Measurements from ENCODE around the gene RYR3. TPM values are rescaled to one million over a fixed set of nuclear protein-coding genes. Genes with fewer than 3 reads are reported as not detected.

The RYR3 gene
- total RNA-seq, 2 experiments from 2014 or later = not detected

- intact Hi-C loops (cut with micrococcal nuclease) = no loop called here
- Mint-ChIP-seq H3K36me3 (ENCODE audit: low read depth) (no peaks in the 10 kb centered on the region), H3K9me3 (no peaks in the 10 kb centered on the region), H3K4me1 (ENCODE audit: low read depth) (no peaks in the 10 kb centered on the region), H3K4me3 (no peak overlapping the region), H3K27ac (no peak overlapping the region), H3K27me3 (ENCODE audit: low read depth) (peaks cover 6% of the 10 kb centered on the region)
- no peak for DNase-seq
- CTCF ChIA-PET = no interaction called here
Measured at GRCh38 chr15:33508703-33509102, 197.9 kb downstream of the RYR3 start.

DNA sequence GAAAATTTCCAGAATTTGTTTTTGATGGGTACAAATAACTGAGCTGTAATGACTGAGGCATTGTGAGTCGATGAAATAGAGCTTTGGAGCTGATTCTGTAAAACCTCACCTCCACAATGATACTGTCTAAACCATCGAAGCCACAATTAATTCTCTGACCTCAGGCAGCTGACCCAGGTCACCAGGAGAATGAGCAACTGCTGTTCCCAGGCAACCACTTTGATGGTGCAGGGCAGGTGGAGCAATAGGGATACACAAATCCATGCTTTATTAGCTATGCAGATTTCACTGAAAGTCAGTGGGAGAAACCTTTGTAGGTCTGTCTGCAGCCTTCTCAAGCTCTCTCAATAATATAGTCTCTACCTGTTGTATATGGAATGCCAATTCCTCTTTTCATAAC is 204.4 kb downstream of the RYR3 start:
- CTCF ChIA-PET = interaction anchor here (0.6 to 1.0 kb wide), 3 partner anchors 186 to 370 kb away, joined by 3 to 5 read pairs (median 5); no protein-coding TSS in a partner anchor
- no peak for DNase-seq
- H3K4me1 Mint-ChIP-seq (ENCODE audit: low read depth) = no peaks in the 10 kb centered on the region
- H3K9me3 Mint-ChIP-seq = no peaks in the 10 kb centered on the region
- intact Hi-C loops (cut with micrococcal nuclease) = no loop called here
- no peaks in the 10 kb centered on the region for H3K36me3 Mint-ChIP-seq (ENCODE audit: low read depth)
- no peak overlapping the region for H3K27ac Mint-ChIP-seq
- no peak overlapping the region for H3K4me3 Mint-ChIP-seq
- H3K27me3 Mint-ChIP-seq (ENCODE audit: low read depth) = peaks cover 10% of the 10 kb centered on the region

DNA sequence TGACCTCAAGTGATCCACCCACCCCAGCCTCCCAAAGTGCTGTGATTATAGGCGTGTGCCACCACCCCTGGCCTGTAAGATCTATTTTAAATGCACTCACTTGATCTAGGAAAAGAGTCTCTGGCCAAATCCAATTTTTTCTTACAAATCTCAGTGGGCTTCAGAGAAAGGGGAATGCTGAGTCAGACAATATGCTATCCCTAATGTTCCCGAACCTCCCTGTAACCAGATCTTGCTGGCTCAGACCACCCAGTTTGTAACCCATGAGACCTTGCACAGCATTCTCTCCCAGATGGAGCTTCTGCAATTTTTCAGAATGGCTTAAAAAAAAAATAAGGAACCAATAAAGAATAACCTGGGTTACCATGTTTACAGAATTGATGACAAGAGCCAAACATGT is 205.8 kb downstream of the RYR3 start:
- no peaks in the 10 kb centered on the region for H3K9me3 Mint-ChIP-seq
- H3K4me3 Mint-ChIP-seq = no peak overlapping the region
- CTCF ChIA-PET = no interaction called here
- no peak overlapping the region for H3K27ac Mint-ChIP-seq
- no peaks in the 10 kb centered on the region for H3K36me3 Mint-ChIP-seq (ENCODE audit: low read depth)
- DNase-seq = no peak
- intact Hi-C loops (cut with micrococcal nuclease) = no loop called here
- H3K27me3 Mint-ChIP-seq (ENCODE audit: low read depth) = peaks cover 10% of the 10 kb centered on the region
- no peaks in the 10 kb centered on the region for H3K4me1 Mint-ChIP-seq (ENCODE audit: low read depth)

- no peak overlapping the region for H3K4me3 Mint-ChIP-seq
- CTCF ChIA-PET = no interaction called here
- peaks cover 10% of the 10 kb centered on the region for H3K27me3 Mint-ChIP-seq (ENCODE audit: low read depth)
- intact Hi-C loops (cut with micrococcal nuclease) = no loop called here
- no peaks in the 10 kb centered on the region for H3K36me3 Mint-ChIP-seq (ENCODE audit: low read depth)
- H3K9me3 Mint-ChIP-seq = no peaks in the 10 kb centered on the region
- no peak for DNase-seq
- no peak overlapping the region for H3K27ac Mint-ChIP-seq
- no peaks in the 10 kb centered on the region for H3K4me1 Mint-ChIP-seq (ENCODE audit: low read depth)
Measured at GRCh38 chr15:33517944-33518343, 207.2 kb downstream of the RYR3 start.

- H3K36me3 Mint-ChIP-seq (ENCODE audit: low read depth) = no peaks in the 10 kb centered on the region
- intact Hi-C loops (cut with micrococcal nuclease) = no loop called here
- peaks cover 10% of the 10 kb centered on the region for H3K27me3 Mint-ChIP-seq (ENCODE audit: low read depth)
- CTCF ChIA-PET = no interaction called here
- no peaks in the 10 kb centered on the region for H3K9me3 Mint-ChIP-seq
- no peaks in the 10 kb centered on the region for H3K4me1 Mint-ChIP-seq (ENCODE audit: low read depth)
- no peak overlapping the region for H3K27ac Mint-ChIP-seq
- no peak overlapping the region for H3K4me3 Mint-ChIP-seq
- no peak for DNase-seq
Measured at GRCh38 chr15:33518421-33518820, 207.7 kb downstream of the RYR3 start.

- H3K27me3 Mint-ChIP-seq (ENCODE audit: low read depth) = peaks cover 2% of the 10 kb centered on the region
- no peak overlapping the region for H3K4me3 Mint-ChIP-seq
- intact Hi-C loops (cut with micrococcal nuclease) = no loop called here
- H3K36me3 Mint-ChIP-seq (ENCODE audit: low read depth) = no peaks in the 10 kb centered on the region
- no peak overlapping the region for H3K27ac Mint-ChIP-seq
- H3K4me1 Mint-ChIP-seq (ENCODE audit: low read depth) = no peaks in the 10 kb centered on the region
- no peaks in the 10 kb centered on the region for H3K9me3 Mint-ChIP-seq
- CTCF ChIA-PET = no interaction called here
- no peak for DNase-seq
Measured at GRCh38 chr15:33524274-33524673, 213.5 kb downstream of the RYR3 start.

GRCh38 chr15:33526532-33526931 is 215.8 kb downstream of the RYR3 start:
- Mint-ChIP-seq H3K36me3 (ENCODE audit: low read depth) (no peaks in the 10 kb centered on the region), H3K27me3 (ENCODE audit: low read depth) (peaks cover 2% of the 10 kb centered on the region), H3K4me3 (no peak overlapping the region), H3K27ac (no peak overlapping the region), H3K9me3 (no peaks in the 10 kb centered on the region), H3K4me1 (ENCODE audit: low read depth) (no peaks in the 10 kb centered on the region)
- intact Hi-C loops (cut with micrococcal nuclease) = no loop called here
- DNase-seq = no peak
- CTCF ChIA-PET = no interaction called here

DNA sequence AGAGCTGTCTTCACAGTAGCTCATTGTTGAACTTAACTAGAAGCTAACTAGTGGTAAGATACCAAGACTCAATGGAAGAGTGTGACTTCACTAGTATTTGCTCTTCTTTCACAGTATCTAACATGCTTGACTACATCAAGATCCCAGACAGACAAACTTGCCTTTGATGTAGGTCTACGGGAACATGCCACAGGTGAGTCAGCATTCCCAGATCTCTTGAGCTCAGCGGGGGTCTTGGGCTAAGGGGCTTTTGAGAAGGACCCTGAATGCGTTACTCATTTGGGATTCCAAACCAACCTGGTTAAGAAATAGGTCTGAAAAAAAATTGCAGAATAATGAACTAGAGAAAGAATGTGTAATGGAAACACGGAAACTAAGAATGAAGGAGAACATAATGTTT is 222.4 kb downstream of the RYR3 start:
- H3K4me3 Mint-ChIP-seq = no peak overlapping the region
- H3K27ac Mint-ChIP-seq = no peak overlapping the region
- intact Hi-C loops (cut with micrococcal nuclease) = no loop called here

DNA sequence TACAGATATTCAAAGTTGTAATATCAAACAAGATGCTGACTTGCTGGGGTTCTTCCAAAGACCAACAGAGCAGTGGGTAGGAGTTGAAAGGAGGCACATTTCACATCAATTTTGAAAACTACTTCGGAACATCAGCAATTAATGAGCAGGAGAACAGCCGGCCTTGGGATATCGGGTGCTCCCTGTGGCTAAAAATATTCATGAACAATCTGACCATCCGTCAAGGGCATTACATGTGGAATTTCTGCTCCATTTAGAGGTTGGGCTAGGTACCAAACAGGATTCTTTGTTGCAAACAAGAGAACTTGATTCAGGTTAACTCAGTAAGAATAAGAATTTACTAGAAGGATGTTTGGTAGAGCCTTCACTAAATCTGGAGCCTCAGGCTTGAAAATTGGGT is 223.9 kb downstream of the RYR3 start:
- Mint-ChIP-seq H3K27ac (no peak overlapping the region), H3K4me3 (no peak overlapping the region), H3K9me3 (no peaks in the 10 kb centered on the region), H3K4me1 (ENCODE audit: low read depth) (no peaks in the 10 kb centered on the region), H3K27me3 (ENCODE audit: low read depth) (peaks cover 2% of the 10 kb centered on the region), H3K36me3 (ENCODE audit: low read depth) (no peaks in the 10 kb centered on the region)
- intact Hi-C loops (cut with micrococcal nuclease) = no loop called here
- no peak for DNase-seq
- CTCF ChIA-PET = no interaction called here

More for the DNA sequence above, 222.4 kb downstream of the RYR3 start:
- no peak for DNase-seq
- H3K4me1 Mint-ChIP-seq (ENCODE audit: low read depth) = no peaks in the 10 kb centered on the region
- H3K36me3 Mint-ChIP-seq (ENCODE audit: low read depth) = no peaks in the 10 kb centered on the region
- no peaks in the 10 kb centered on the region for H3K9me3 Mint-ChIP-seq
- H3K27me3 Mint-ChIP-seq (ENCODE audit: low read depth) = peaks cover 2% of the 10 kb centered on the region
- CTCF ChIA-PET = no interaction called here

DNA sequence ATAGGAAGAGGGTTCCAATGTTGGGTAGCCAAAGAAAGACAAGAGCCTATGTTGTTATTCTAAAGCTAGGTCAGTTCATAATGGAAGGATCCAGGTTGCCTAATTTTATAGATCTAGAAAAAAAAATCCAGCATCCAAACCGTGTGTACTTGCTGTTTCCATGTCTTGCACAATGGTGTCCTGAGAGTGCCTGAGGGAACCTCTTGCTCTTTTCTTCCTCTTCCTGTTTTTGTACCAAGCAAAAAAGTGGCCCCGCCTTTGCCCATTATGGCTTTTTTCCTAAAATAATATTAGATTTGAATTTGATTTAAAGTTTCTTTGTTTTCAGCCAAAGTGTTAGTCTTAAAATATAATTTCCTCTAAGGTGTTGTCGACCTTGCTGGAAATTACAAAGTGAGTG is 224.4 kb downstream of the RYR3 start:
- Mint-ChIP-seq H3K36me3 (ENCODE audit: low read depth) (no peaks in the 10 kb centered on the region), H3K4me3 (no peak overlapping the region), H3K27me3 (ENCODE audit: low read depth) (peaks cover 2% of the 10 kb centered on the region), H3K4me1 (ENCODE audit: low read depth) (no peaks in the 10 kb centered on the region), H3K9me3 (no peaks in the 10 kb centered on the region), H3K27ac (no peak overlapping the region)
- CTCF ChIA-PET = interaction anchor here (1.1 kb wide), 1 partner anchor 91 kb away, joined by 3 read pairs; no protein-coding TSS in a partner anchor
- DNase-seq = no peak
- intact Hi-C loops (cut with micrococcal nuclease) = no loop called here

GRCh38 chr15:33539825-33540573 is 229.2 kb downstream of the RYR3 start:
- H3K27ac Mint-ChIP-seq = no peak overlapping the region
- H3K27me3 Mint-ChIP-seq (ENCODE audit: low read depth) = peaks cover 2% of the 10 kb centered on the region
- intact Hi-C loops (cut with micrococcal nuclease) = no loop called here
- no peaks in the 10 kb centered on the region for H3K4me1 Mint-ChIP-seq (ENCODE audit: low read depth)
- no peaks in the 10 kb centered on the region for H3K9me3 Mint-ChIP-seq
- DNase-seq = no peak
- no peak overlapping the region for H3K4me3 Mint-ChIP-seq
- CTCF ChIA-PET = no interaction called here
- no peaks in the 10 kb centered on the region for H3K36me3 Mint-ChIP-seq (ENCODE audit: low read depth)

GRCh38 chr15:33543957-33544356 is 233.2 kb downstream of the RYR3 start:
- Mint-ChIP-seq H3K27me3 (ENCODE audit: low read depth) (peaks cover 2% of the 10 kb centered on the region), H3K9me3 (no peaks in the 10 kb centered on the region), H3K27ac (no peak overlapping the region), H3K4me3 (no peak overlapping the region), H3K36me3 (ENCODE audit: low read depth) (no peaks in the 10 kb centered on the region), H3K4me1 (ENCODE audit: low read depth) (no peaks in the 10 kb centered on the region)
- no peak for DNase-seq
- intact Hi-C loops (cut with micrococcal nuclease) = no loop called here
- CTCF ChIA-PET = no interaction called here

DNA sequence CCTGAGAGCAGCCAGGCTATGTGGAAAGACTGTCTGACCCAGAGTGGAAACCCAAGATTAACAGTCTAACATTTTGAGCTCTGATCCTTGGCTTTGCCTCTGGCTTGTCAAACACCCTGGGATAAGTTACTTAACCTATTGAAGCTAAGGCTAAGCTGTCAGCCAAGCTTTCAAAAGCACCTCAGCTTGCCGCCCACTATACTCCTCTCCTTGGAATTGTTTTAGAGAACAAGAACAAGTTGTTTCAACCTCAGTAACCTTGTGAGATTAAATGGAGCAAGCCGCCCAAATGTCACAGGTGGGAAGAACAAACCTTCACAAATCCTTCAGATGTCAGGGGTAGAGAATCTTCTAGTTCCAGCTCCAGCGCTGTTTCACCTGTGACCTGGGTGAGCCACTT is 235.1 kb downstream of the RYR3 start:
- H3K36me3 Mint-ChIP-seq (ENCODE audit: low read depth) = no peaks in the 10 kb centered on the region
- intact Hi-C loops (cut with micrococcal nuclease) = no loop called here
- CTCF ChIA-PET = interaction anchor here (1.0 kb wide), 1 partner anchor 10 kb away, joined by 3 read pairs; no protein-coding TSS in a partner anchor
- no peak overlapping the region for H3K27ac Mint-ChIP-seq
- peaks cover 2% of the 10 kb centered on the region for H3K27me3 Mint-ChIP-seq (ENCODE audit: low read depth)
- no peak overlapping the region for H3K4me3 Mint-ChIP-seq
- no peaks in the 10 kb centered on the region for H3K9me3 Mint-ChIP-seq
- no peak for DNase-seq
- H3K4me1 Mint-ChIP-seq (ENCODE audit: low read depth) = no peaks in the 10 kb centered on the region
